HG03575 (cell line): Measurements from ENCODE around the gene KIR3DL2.
"Not testable (repeated sequence)": the region's sequence is repeated elsewhere in the genome, so short reads cannot be mapped to it uniquely, and the experiment has no call there.

ENCODE experiments used
- ATAC-seq: cut with Tn5 transposase; IDR thresholded peaks from one replicate; pipeline ENCODE4 v1.9.1; 2021; ENCODE audit not compliant: unreplicated experiment, insufficient number of reproducible peaks, low FRiP score; ENCODE audit errors: extremely low read depth

Gene KIR3DL2

GRCh38 chr19:54850061-54850640 is at the start of gene KIR3DL2:
KIR3DL2 (plus strand) TSS chr19:54850443; CDS start chr19:54850476, 33 bp downstream.
- not testable (repeated sequence) for ATAC-seq

GRCh38 chr19:54803410-54803809 is 46.8 kb upstream of the KIR3DL2 start, which contains the start of gene KIR2DL4:
KIR2DL4 (plus strand) TSS chr19:54803610; CDS start chr19:54803652, 42 bp downstream.
- ATAC-seq: no peak

- ATAC-seq: no peak
Measured at GRCh38 chr19:54804101-54804500, 46.1 kb upstream of the KIR3DL2 start.

- ATAC-seq: no peak
Measured at GRCh38 chr19:54804571-54804970, 45.7 kb upstream of the KIR3DL2 start.

- no peak for ATAC-seq
Measured at GRCh38 chr19:54805665-54806515, 44.4 kb upstream of the KIR3DL2 start.

GRCh38 chr19:54806516-54806838 is 43.8 kb upstream of the KIR3DL2 start:
- no peak for ATAC-seq

- ATAC-seq: not testable (repeated sequence)
Measured at GRCh38 chr19:54814571-54814970, 35.7 kb upstream of the KIR3DL2 start.

GRCh38 chr19:54816251-54816650 is 34.0 kb upstream of the KIR3DL2 start, which contains the start of gene KIR3DL1:
KIR3DL1 (plus strand) TSS chr19:54816468.
- not testable (repeated sequence) for ATAC-seq

- ATAC-seq: no peak
Measured at GRCh38 chr19:54817670-54818536, 32.3 kb upstream of the KIR3DL2 start.

GRCh38 chr19:54824416-54824815 is 25.8 kb upstream of the KIR3DL2 start:
- not testable (repeated sequence) for ATAC-seq

- ATAC-seq: not testable (repeated sequence)
Measured at GRCh38 chr19:54825326-54825725, 24.9 kb upstream of the KIR3DL2 start.

- not testable (repeated sequence) for ATAC-seq
Measured at GRCh38 chr19:54828064-54828463, 22.2 kb upstream of the KIR3DL2 start.

- not testable (repeated sequence) for ATAC-seq
Measured at GRCh38 chr19:54832496-54832895, 17.7 kb upstream of the KIR3DL2 start, which contains the start of gene KIR2DS4. KIR2DS4 (plus strand) TSS chr19:54832676.

GRCh38 chr19:54835126-54835525 is 15.1 kb upstream of the KIR3DL2 start:
- ATAC-seq: not testable (repeated sequence)

- not testable (repeated sequence) for ATAC-seq
Measured at GRCh38 chr19:54837522-54837921, 12.7 kb upstream of the KIR3DL2 start.

GRCh38 chr19:54843171-54843570 is 7.1 kb upstream of the KIR3DL2 start:
- ATAC-seq: not testable (repeated sequence)

- no peak for ATAC-seq
Measured at GRCh38 chr19:54850930-54851329, 687 bp downstream of the KIR3DL2 start.

- no peak for ATAC-seq
Measured at GRCh38 chr19:54851353-54851752, 1.1 kb downstream of the KIR3DL2 start.

- not testable (repeated sequence) for ATAC-seq
Measured at GRCh38 chr19:54855241-54855640, 5.0 kb downstream of the KIR3DL2 start.
